Measurements from ENCODE around the gene MAP3K7CL.
"Not testable (repeated sequence)": the region's sequence is repeated elsewhere in the genome, so short reads cannot be mapped to it uniquely, and the experiment has no call there.

Gene MAP3K7CL

GRCh38 chr21:29149808-29150425 is 19.5 kb downstream of the MAP3K7CL start:
- peaks cover 2% of the 10 kb centered on the region for H3K36me3 Mint-ChIP-seq (ENCODE audit: low read depth)

GRCh38 chr21:29151931-29152330 is 21.5 kb downstream of the MAP3K7CL start:
- Mint-ChIP-seq H3K27ac (no peak overlapping the region), H3K4me3 (no peak overlapping the region), H3K27me3 (no peaks in the 10 kb centered on the region), H3K4me1 (peaks cover 6% of the 10 kb centered on the region), H3K36me3 (ENCODE audit: low read depth) (peaks cover 2% of the 10 kb centered on the region), H3K9me3 (no peaks in the 10 kb centered on the region)
- ATAC-seq (no peak), DNase-seq (no peak)

More at GRCh38 chr21:29149808-29150425, 19.5 kb downstream of the MAP3K7CL start:
- DNase-seq: no peak
- Mint-ChIP-seq H3K4me1 (peaks cover 12% of the 10 kb centered on the region), H3K9me3 (no peaks in the 10 kb centered on the region), H3K27ac (no peak overlapping the region), H3K4me3 (no peak overlapping the region), H3K27me3 (no peaks in the 10 kb centered on the region)
- no peak for ATAC-seq

- H3K4me1 Mint-ChIP-seq: peaks cover 6% of the 10 kb centered on the region
- DNase-seq: no peak
- H3K27me3 Mint-ChIP-seq: no peaks in the 10 kb centered on the region
- no peak overlapping the region for H3K27ac Mint-ChIP-seq
- H3K36me3 Mint-ChIP-seq (ENCODE audit: low read depth): peaks cover 2% of the 10 kb centered on the region
- no peaks in the 10 kb centered on the region for H3K9me3 Mint-ChIP-seq
- no peak for ATAC-seq
- H3K4me3 Mint-ChIP-seq: no peak overlapping the region
Measured at GRCh38 chr21:29152916-29153315, 22.5 kb downstream of the MAP3K7CL start.

- Mint-ChIP-seq H3K9me3 (no peaks in the 10 kb centered on the region), H3K4me3 (no peak overlapping the region), H3K27ac (no peak overlapping the region), H3K4me1 (no peaks in the 10 kb centered on the region), H3K27me3 (no peaks in the 10 kb centered on the region), H3K36me3 (ENCODE audit: low read depth) (peaks cover 2% of the 10 kb centered on the region)
- no peak for DNase-seq
- ATAC-seq: no peak
Measured at GRCh38 chr21:29154270-29154669, 23.8 kb downstream of the MAP3K7CL start.

- H3K4me3 Mint-ChIP-seq: no peak overlapping the region
- DNase-seq: no peak
- H3K27me3 Mint-ChIP-seq: no peaks in the 10 kb centered on the region
- ATAC-seq: no peak
- H3K9me3 Mint-ChIP-seq: no peaks in the 10 kb centered on the region
- H3K36me3 Mint-ChIP-seq (ENCODE audit: low read depth): peaks cover 2% of the 10 kb centered on the region
- H3K27ac Mint-ChIP-seq: no peak overlapping the region
- H3K4me1 Mint-ChIP-seq: no peaks in the 10 kb centered on the region
Measured at GRCh38 chr21:29155118-29155932, 24.9 kb downstream of the MAP3K7CL start.

- DNase-seq (no peak), ATAC-seq (no peak)
- Mint-ChIP-seq H3K4me1 (no peaks in the 10 kb centered on the region), H3K27ac (no peak overlapping the region), H3K36me3 (ENCODE audit: low read depth) (peaks cover 2% of the 10 kb centered on the region), H3K27me3 (no peaks in the 10 kb centered on the region), H3K4me3 (no peak overlapping the region), H3K9me3 (no peaks in the 10 kb centered on the region)
Measured at GRCh38 chr21:29155933-29156260, 25.5 kb downstream of the MAP3K7CL start.

- Mint-ChIP-seq H3K9me3 (no peaks in the 10 kb centered on the region), H3K27me3 (no peaks in the 10 kb centered on the region), H3K4me1 (no peaks in the 10 kb centered on the region), H3K36me3 (ENCODE audit: low read depth) (peaks cover 2% of the 10 kb centered on the region), H3K27ac (no peak overlapping the region), H3K4me3 (no peak overlapping the region)
- ATAC-seq (no peak), DNase-seq (no peak)
Measured at GRCh38 chr21:29157080-29157479, 26.6 kb downstream of the MAP3K7CL start.

GRCh38 chr21:29159842-29160241 is 29.4 kb downstream of the MAP3K7CL start:
- Mint-ChIP-seq H3K27ac (no peak overlapping the region), H3K4me1 (no peaks in the 10 kb centered on the region), H3K27me3 (no peaks in the 10 kb centered on the region), H3K36me3 (ENCODE audit: low read depth) (no peaks in the 10 kb centered on the region), H3K9me3 (no peaks in the 10 kb centered on the region), H3K4me3 (no peak overlapping the region)
- ATAC-seq: no peak
- DNase-seq: no peak

- not testable (repeated sequence) for H3K4me1 Mint-ChIP-seq; DNase-seq; H3K27ac Mint-ChIP-seq; H3K27me3 Mint-ChIP-seq; H3K9me3 Mint-ChIP-seq; ATAC-seq; H3K36me3 Mint-ChIP-seq (ENCODE audit: low read depth); H3K4me3 Mint-ChIP-seq
Measured at GRCh38 chr21:29162825-29163224, 32.4 kb downstream of the MAP3K7CL start.

- Mint-ChIP-seq H3K4me3 (no peak overlapping the region), H3K27ac (no peak overlapping the region), H3K27me3 (no peaks in the 10 kb centered on the region), H3K9me3 (no peaks in the 10 kb centered on the region), H3K4me1 (peaks cover 4% of the 10 kb centered on the region), H3K36me3 (ENCODE audit: low read depth) (no peaks in the 10 kb centered on the region)
- DNase-seq (no peak), ATAC-seq (no peak)
Measured at GRCh38 chr21:29163341-29164115, 33.1 kb downstream of the MAP3K7CL start.

- no peak overlapping the region for H3K4me3 Mint-ChIP-seq
- ATAC-seq (no peak), DNase-seq (no peak)
- H3K27ac Mint-ChIP-seq: no peak overlapping the region
- H3K4me1 Mint-ChIP-seq: peaks cover 4% of the 10 kb centered on the region
- H3K27me3 Mint-ChIP-seq: no peaks in the 10 kb centered on the region
- H3K36me3 Mint-ChIP-seq (ENCODE audit: low read depth): no peaks in the 10 kb centered on the region
- H3K9me3 Mint-ChIP-seq: no peaks in the 10 kb centered on the region
Measured at GRCh38 chr21:29164323-29164942, 34.0 kb downstream of the MAP3K7CL start.

- H3K36me3 Mint-ChIP-seq (ENCODE audit: low read depth): no peaks in the 10 kb centered on the region
- H3K27me3 Mint-ChIP-seq: no peaks in the 10 kb centered on the region
- peaks cover 9% of the 10 kb centered on the region for H3K4me1 Mint-ChIP-seq
- H3K9me3 Mint-ChIP-seq: no peaks in the 10 kb centered on the region
- DNase-seq: no peak
- H3K27ac Mint-ChIP-seq: no peak overlapping the region
- H3K4me3 Mint-ChIP-seq: no peak overlapping the region
- no peak for ATAC-seq
Measured at GRCh38 chr21:29166323-29166722, 35.9 kb downstream of the MAP3K7CL start.

- no peak overlapping the region for H3K4me3 Mint-ChIP-seq
- peaks cover 12% of the 10 kb centered on the region for H3K4me1 Mint-ChIP-seq
- H3K36me3 Mint-ChIP-seq (ENCODE audit: low read depth): no peaks in the 10 kb centered on the region
- ATAC-seq (peak; percentile 40), DNase-seq (no peak)
- H3K27ac Mint-ChIP-seq: no peak overlapping the region
- no peaks in the 10 kb centered on the region for H3K27me3 Mint-ChIP-seq
- no peaks in the 10 kb centered on the region for H3K9me3 Mint-ChIP-seq
Measured at GRCh38 chr21:29166853-29167252, 36.4 kb downstream of the MAP3K7CL start.

- H3K4me3 Mint-ChIP-seq: not testable (repeated sequence)
Measured at GRCh38 chr21:29167481-29167880, 37.0 kb downstream of the MAP3K7CL start.

More at GRCh38 chr21:29167481-29167880, 37.0 kb downstream of the MAP3K7CL start:
- H3K27me3 Mint-ChIP-seq; H3K36me3 Mint-ChIP-seq (ENCODE audit: low read depth); ATAC-seq; H3K27ac Mint-ChIP-seq; DNase-seq; H3K9me3 Mint-ChIP-seq: not testable (repeated sequence)
- peaks cover 12% of the 10 kb centered on the region for H3K4me1 Mint-ChIP-seq
